Articular chondrocyte of knee joint (primary cell): ENCODE results near the gene TTC36. TPM values are rescaled to one million over a fixed set of nuclear protein-coding genes. Genes with fewer than 3 reads are reported as not detected.

Experiments used
- total RNA-seq: library from RNA; depleted of rRNA; stranded (reverse); fragments of >200 nt; gene quantifications from 2 replicates; pipeline ENCODE4 v1.2.3, GENCODE V29; 2012

TTC36 gene, protein sequence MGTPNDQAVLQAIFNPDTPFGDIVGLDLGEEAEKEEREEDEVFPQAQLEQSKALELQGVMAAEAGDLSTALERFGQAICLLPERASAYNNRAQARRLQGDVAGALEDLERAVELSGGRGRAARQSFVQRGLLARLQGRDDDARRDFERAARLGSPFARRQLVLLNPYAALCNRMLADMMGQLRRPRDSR
- total RNA-seq = 0.43 TPM in 1 of 2 replicates, not detected in the other

DNA sequence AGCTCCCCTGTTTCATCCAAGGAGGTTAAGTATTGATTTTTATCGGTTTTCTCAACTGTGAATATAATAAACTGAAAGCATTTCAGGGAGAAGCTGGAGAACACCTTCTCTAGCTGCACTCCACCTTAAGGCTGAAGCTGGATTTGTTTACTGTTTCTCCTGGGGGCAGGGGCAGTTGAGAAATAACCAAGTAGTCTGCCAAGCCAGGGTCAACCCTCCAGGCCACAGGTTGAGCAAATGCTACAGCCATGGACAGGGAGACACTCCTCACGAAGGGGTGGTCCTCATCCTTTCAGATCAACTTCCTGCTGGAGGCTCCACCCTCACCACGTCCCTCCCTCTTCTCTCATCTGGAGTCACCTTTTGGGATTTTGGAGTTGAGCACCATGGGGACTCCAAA lies at the start of gene TTC36:
TTC36 (plus strand) TSS at position 366 of the 400 bp plus-strand sequence; CDS start at position 387, 21 bp downstream.

DNA sequence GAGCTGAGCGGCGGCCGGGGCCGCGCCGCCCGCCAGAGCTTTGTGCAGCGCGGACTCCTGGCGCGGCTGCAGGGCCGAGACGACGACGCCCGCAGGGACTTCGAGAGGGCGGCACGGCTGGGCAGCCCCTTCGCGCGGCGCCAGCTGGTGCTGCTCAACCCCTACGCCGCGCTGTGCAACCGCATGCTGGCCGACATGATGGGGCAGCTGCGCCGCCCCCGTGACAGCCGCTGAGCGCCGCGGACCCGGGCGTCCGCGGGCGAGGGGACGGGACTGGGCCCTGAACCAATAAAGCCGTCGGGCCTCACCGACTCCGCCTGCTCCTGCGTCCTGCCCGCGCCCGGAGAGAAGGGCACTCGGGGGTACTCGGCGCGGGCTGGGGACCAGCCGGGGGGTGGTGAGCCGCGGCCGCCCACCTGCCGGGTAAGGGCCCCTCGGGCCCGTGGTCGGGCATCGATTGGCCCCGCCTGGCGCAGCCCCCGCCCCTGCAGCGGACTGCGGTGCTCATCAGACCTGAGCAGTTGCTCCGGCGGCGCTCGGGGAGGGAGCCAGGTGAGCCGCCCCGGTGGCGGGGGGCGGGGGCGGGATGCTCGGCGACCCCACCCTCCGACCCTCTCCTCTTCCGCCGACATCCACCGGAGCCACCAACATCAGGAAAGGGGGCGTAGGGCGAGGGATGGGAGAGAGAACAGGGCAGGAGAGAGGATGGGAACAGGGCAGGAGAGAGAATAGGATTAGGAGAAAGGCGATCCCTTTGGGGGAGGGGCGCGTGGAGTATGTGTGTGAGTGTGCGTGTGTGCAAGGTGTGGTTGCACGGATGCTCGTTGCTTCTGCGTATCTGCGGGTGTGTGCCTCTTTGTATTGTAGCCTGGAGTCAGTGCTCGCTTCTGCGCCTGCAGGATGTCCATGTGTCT lies 3.7 kb downstream of the TTC36 start, which contains the start of gene TMEM25:
TMEM25 (plus strand) TSS at position 510 of the 914 bp plus-strand sequence. CDS start 610 bp downstream, outside the sequence.

DNA sequence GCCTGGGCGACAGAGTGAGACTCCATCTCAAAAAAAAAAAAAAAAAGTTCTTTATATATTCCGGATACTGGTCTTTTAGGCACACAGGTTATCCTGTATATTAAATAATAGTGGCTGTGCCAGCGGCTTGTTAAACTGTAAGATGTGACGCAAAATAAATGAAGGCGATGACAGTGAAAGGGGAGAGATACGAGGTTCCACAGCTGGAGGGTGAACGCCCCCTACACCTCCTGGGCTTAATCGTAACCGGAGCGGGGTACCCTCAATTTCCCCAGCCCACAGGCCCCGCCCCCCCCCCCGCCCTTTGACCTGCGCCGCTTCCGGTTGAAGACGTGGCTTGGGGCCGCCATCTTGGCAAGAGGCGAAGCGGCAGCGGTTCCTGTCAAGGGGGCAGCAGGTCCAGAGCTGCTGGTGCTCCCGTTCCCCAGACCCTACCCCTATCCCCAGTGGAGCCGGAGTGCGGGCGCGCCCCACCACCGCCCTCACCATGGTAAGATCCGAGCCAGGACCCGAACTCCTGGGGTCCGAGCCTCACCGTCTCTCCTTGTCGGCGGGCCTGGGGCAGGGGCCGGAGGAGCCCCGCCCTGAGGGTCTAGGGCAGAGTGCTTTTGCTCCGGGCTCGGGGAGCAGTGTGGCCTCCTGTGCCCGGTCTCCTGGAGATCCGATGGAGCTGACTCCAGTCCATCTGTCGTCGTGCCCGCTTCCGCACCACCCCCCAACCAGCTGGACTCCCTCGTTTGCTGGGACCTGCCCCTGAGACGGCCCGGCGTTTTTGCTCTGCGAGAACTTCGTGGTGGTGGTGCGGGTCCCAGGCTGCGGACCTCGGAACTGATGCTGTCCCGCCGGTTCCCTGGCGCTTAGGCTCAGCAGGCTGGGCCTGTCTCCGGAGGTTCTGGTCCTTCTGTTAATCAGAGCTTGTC lies 45.0 kb downstream of the TTC36 start, which contains the start of gene ARCN1:
ARCN1 (plus strand) TSS at position 349 of the 920 bp plus-strand sequence; CDS start at position 488, 139 bp downstream.

Other genes with a start within 250 kb of the TTC36 start
- not detected in 2 replicates for gene CD3E, start 222.7 kb upstream of the TTC36 start, total RNA-seq
- gene CD3D, start 184.8 kb upstream of the TTC36 start, total RNA-seq = not detected in 2 replicates
- gene CD3G, start 183.1 kb upstream of the TTC36 start, total RNA-seq = not detected in 2 replicates
- gene UBE4A, start 167.9 kb upstream of the TTC36 start, total RNA-seq = 74.6 and 75.8 TPM in 2 replicates
- gene ATP5MG, start 125.9 kb upstream of the TTC36 start, total RNA-seq = 40.5 and 45.1 TPM in 2 replicates
- gene KMT2A, start 91.0 kb upstream of the TTC36 start, total RNA-seq = 47.3 and 50.3 TPM in 2 replicates
- gene TMEM25, start 3.7 kb downstream of the TTC36 start, total RNA-seq = 12.6 and 15.0 TPM in 2 replicates
- gene IFT46, start 38.5 kb downstream of the TTC36 start, total RNA-seq = 28.6 and 49.7 TPM in 2 replicates
- gene ARCN1, start 44.9 kb downstream of the TTC36 start, total RNA-seq = 207 and 224 TPM in 2 replicates
- gene PHLDB1, start 80.1 kb downstream of the TTC36 start, total RNA-seq = 113 and 125 TPM in 2 replicates
- not detected in 2 replicates for gene TREH, start 152.2 kb downstream of the TTC36 start, total RNA-seq